Dendritic cell treated with granulocyte-macrophage colony-stimulating factor and Interleukin-4, amounts not matched to agents 40 ng/mL and 50 ng/mL, for 4 days (primary cell): ENCODE results near the gene PROSER3.
"Not testable (repeated sequence)": the region's sequence is repeated elsewhere in the genome, so short reads cannot be mapped to it uniquely, and the experiment has no call there.

ENCODE experiments used
- H3K27ac Mint-ChIP-seq: one replicate; pipeline ENCODE4 v1.8.0; 2022; ENCODE audit warnings: mild to moderate bottlenecking, mixed read lengths
- H3K27me3 Mint-ChIP-seq: one replicate; pipeline ENCODE4 v1.8.0; 2022; ENCODE audit warnings: mild to moderate bottlenecking, mixed read lengths
- H3K36me3 Mint-ChIP-seq: one replicate; pipeline ENCODE4 v1.8.0; 2022; ENCODE audit warnings: low read depth, mixed read lengths
- H3K4me1 Mint-ChIP-seq: one replicate; pipeline ENCODE4 v1.8.0; 2022; ENCODE audit warnings: low read depth, mixed read lengths
- H3K4me3 Mint-ChIP-seq: one replicate; pipeline ENCODE4 v1.8.0; 2022; ENCODE audit warnings: mild to moderate bottlenecking, moderate library complexity, mixed read lengths
- H3K9me3 Mint-ChIP-seq: one replicate; pipeline ENCODE4 v1.8.0; 2022; ENCODE audit warnings: mixed read lengths
- intact Hi-C: fragments of 100-400 bp; cut with micrococcal nuclease; formaldehyde crosslinking; loops from one replicate; pipeline ENCODE4 v1.15.0; 2022

Gene PROSER3

DNA sequence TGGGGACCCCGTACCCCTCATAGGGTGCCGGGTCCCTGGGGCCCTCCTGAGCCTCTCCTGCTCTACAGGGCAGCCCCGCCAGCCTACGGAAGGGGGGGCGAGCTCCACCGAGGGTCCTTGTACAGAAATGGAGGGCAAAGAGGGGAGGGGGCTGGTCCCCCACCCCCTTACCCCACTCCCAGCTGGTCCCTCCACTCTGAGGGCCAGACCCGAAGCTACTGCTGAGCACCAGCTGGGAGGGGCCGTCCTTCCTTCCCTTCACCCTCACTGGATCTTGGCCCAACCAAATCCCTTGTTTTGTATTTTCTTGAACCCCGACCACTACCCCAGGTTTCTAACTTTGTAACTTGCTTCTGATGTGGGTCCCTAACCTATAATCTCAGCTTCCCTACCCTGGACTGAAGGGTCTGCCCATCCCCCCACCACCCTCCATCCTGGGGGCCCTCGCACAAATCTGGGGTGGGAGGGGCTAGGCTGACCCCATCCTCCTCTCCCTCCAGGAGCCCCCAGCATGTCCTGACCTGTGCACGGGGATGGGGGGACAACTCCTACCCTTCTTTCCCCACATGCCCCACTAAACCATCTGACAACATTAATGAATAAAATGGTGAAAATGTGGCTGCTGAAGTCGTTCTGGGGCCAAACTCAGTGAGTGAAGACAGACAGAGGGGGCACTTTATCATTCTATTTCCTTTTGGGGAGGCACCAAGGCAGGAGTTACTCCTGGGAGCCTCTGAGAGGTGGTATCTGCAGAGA is 30.4 kb downstream of the PROSER3 start:
- Mint-ChIP-seq H3K4me1 (no peaks in the 10 kb centered on the region), H3K9me3 (no peaks in the 10 kb centered on the region), H3K4me3 (no peak overlapping the region), H3K27me3 (no peaks in the 10 kb centered on the region), H3K36me3 (peaks cover 9% of the 10 kb centered on the region), H3K27ac (no peak overlapping the region)
- intact Hi-C loops: no loop called here

DNA sequence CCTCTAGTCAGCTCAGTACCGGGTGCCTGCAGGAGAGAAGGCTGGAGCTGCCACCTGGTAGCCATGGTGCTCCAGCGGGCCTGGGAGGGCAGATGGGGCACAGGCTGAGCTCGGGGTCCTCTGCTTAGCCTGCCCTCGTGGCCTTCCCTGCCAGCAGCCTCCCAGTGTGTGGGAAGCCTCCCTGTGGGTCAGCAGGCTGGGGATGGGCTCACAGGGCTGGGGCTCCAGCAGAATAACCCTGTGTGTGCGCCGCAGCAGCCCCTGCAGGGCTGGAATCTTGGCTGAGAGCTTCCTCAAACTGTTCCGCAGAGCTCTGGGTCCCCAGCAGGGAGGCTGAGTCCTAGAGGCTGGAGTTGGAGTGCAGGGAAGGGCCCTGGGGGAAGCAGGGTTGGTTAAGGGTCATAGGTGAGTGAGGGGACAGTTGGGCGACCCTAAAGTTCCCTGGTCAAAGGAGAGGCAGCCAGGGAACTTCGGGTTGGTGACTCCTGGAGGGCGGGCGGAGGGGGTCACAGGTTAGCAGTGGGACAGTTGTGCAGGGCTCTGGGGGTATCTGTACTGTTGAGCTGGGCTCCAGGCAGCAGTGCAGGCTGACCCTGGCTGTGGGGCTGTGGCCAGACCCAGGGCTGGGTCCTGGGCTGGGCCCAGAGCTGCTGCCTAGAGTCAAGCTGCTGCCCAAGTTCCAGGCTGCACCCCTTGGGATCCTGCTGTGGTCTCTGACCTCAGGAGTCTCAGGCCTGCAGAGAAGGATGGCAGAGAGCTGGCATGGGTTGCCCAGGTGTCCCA is 31.4 kb downstream of the PROSER3 start:
- peaks cover 6% of the 10 kb centered on the region for H3K36me3 Mint-ChIP-seq
- peaks cover 4% of the 10 kb centered on the region for H3K27me3 Mint-ChIP-seq
- intact Hi-C loops: no loop called here
- H3K9me3 Mint-ChIP-seq: no peaks in the 10 kb centered on the region
- no peaks in the 10 kb centered on the region for H3K4me1 Mint-ChIP-seq
- no peak overlapping the region for H3K4me3 Mint-ChIP-seq
- H3K27ac Mint-ChIP-seq: no peak overlapping the region

DNA sequence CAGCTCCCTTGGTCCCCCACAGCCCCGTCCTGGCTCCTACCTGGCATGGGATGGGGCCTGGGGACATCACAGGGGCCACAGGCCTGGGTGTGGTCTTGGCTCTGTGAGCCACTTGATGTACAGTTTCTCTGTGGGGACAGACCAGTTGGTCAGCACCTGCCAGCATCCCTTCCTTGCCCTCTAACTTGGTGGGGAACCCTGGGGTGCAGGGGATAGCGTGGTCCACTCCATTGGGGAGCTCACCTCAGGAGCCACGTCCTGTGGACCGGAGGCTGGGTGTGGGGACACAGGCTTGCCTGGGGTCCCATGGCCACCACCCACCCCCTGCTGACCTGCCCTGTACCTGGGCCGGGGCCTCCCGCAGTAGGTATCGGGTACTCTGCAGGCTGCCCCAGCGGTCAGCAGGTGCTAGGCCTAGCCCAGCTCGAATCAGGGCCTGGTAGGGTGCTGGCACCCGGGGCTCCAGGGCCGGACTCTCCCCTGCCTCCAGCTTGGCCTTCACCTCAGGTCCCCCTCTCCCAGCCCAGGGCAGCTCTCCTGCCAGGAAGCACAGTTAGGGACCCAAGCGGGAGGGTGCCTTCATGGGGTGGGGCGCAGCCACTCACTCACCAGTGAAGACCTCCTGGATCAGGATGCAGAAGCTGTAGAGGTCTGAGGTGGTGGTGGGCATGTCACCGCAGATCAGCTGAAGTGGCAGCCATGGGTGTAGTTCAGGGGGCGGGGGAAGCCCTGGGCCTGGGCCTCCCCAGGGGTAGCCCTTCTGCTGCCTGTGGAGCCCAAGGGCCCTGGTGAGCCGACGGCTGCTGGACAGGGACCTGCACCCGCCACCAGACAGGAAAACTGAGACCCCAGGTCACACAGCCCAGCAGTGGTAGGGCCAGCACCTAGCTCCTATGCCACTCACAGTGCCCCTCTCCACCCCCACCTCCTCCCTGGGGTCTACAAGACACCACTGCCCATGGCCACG is 32.3 kb downstream of the PROSER3 start:
- Mint-ChIP-seq H3K27me3 (peaks cover 4% of the 10 kb centered on the region), H3K4me1 (no peaks in the 10 kb centered on the region), H3K9me3 (no peaks in the 10 kb centered on the region), H3K36me3 (peaks cover 6% of the 10 kb centered on the region), H3K27ac (no peak overlapping the region), H3K4me3 (no peak overlapping the region)
- intact Hi-C loops: no loop called here

DNA sequence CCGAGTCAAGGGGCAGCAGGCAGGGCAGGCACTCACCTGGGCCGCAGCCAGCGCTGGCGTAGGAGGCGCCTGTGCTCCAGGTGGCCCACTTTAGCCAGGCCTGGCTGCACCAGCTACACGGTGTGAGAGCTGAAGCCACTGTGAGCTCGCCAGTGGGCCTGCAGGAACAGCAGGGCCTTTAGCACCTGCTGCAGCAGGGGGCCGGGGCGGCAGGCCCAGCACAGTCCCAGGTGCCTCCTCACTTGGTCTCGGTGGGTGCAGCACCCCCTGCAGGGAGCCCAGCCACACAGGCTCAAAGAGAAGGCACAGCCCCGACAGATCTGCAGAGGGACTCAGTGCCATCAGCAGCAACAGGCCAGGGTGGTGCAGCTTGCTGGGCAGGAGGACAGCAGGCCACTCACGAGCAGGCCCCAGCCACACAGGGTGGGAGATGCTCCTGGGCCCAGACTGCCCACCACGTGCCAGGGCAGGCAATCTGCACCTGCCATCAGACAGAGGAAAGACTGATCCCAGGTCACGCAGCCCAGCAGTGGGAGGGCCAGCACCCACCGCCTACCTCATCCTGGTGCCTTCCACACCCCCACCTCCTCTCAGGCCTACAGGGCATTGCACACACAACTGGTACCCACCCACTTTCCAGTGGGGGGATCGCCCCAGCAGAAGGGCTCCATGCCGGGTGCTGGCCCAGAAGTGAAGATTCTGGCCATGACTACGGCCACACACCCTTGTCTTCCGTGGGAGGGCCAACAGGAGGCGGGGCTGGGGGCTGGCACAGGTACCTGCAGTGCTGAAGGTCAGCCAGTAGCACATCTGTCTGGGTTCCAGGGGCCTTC is 33.2 kb downstream of the PROSER3 start:
- no peaks in the 10 kb centered on the region for H3K4me1 Mint-ChIP-seq
- no peaks in the 10 kb centered on the region for H3K9me3 Mint-ChIP-seq
- H3K27me3 Mint-ChIP-seq: peaks cover 9% of the 10 kb centered on the region
- H3K27ac Mint-ChIP-seq: no peak overlapping the region
- H3K36me3 Mint-ChIP-seq: peaks cover 3% of the 10 kb centered on the region
- intact Hi-C loops: no loop called here
- no peak overlapping the region for H3K4me3 Mint-ChIP-seq

DNA sequence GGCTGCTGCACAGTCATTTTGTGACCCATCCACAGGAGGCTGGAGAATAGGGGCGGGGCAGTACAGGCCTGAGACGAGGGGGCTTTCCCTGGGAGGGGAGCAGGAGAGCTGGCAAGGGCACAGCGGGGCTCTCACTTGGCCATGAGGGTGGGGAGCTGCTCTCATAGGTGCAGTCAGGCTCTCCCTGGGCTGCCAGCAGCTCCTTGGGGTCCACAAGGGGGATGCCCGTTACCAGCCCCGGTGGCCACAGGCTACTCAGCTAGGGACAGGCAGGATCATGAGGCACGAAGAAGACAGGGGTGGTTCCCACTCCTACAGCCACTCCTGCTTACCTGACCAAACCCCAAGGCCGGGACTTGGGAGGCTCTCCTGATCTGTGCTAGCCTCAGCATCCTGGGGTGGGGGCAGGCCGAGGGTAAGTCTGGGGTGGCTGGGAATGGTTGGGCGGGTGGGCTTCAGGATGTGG is 33.9 kb downstream of the PROSER3 start:
- peaks cover 2% of the 10 kb centered on the region for H3K4me1 Mint-ChIP-seq
- H3K27me3 Mint-ChIP-seq: peaks cover 15% of the 10 kb centered on the region
- no peaks in the 10 kb centered on the region for H3K9me3 Mint-ChIP-seq
- H3K4me3 Mint-ChIP-seq: no peak overlapping the region
- H3K27ac Mint-ChIP-seq: no peak overlapping the region
- H3K36me3 Mint-ChIP-seq: no peaks in the 10 kb centered on the region
- intact Hi-C loops: no loop called here

DNA sequence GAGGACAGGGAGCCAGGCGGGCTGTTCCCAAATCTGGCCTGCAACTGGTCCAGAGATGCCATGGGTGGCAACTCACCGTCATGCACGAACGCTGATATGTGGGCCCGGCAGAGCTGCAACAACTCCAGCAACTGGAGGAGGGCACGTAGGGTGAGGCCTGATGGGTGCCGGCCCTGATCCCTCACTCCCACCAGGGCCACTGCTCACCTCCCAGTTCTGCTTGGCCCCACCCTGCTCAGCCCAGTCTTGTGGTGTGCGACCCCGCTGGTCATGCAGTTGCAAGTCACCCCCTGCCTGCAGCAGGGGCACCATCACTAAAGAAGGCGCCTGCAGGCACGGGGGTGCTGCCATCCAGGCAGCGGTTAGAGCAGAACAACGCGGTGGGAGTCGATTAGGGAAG is 34.3 kb downstream of the PROSER3 start:
- Mint-ChIP-seq H3K36me3 (no peaks in the 10 kb centered on the region), H3K4me3 (no peak overlapping the region), H3K4me1 (peaks cover 7% of the 10 kb centered on the region), H3K9me3 (no peaks in the 10 kb centered on the region), H3K27me3 (peaks cover 20% of the 10 kb centered on the region), H3K27ac (no peak overlapping the region)
- intact Hi-C loops: no loop called here

DNA sequence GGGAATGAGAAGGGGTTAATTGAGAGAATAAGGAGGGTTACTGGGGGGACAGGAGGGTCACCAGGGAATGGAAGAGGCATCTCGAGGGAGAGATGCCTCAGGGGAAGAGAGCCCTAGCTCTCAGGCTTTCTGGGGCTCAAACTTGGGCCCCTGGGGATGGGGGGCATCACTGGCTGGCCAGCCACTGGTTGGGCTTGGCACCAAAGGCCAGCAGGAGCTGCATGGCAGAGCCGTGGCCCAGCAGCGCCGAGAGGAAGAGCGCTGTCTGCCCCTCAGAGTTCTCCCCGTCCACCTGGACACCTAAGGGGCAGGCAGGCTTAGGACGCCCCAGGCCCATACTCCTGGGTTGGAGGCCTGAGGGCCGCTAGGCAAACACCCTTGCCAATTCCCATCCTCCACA is 34.9 kb downstream of the PROSER3 start:
- Mint-ChIP-seq H3K27ac (no peak overlapping the region), H3K4me1 (peaks cover 7% of the 10 kb centered on the region), H3K9me3 (no peaks in the 10 kb centered on the region), H3K4me3 (no peak overlapping the region), H3K36me3 (no peaks in the 10 kb centered on the region), H3K27me3 (peaks cover 26% of the 10 kb centered on the region)
- intact Hi-C loops: no loop called here

DNA sequence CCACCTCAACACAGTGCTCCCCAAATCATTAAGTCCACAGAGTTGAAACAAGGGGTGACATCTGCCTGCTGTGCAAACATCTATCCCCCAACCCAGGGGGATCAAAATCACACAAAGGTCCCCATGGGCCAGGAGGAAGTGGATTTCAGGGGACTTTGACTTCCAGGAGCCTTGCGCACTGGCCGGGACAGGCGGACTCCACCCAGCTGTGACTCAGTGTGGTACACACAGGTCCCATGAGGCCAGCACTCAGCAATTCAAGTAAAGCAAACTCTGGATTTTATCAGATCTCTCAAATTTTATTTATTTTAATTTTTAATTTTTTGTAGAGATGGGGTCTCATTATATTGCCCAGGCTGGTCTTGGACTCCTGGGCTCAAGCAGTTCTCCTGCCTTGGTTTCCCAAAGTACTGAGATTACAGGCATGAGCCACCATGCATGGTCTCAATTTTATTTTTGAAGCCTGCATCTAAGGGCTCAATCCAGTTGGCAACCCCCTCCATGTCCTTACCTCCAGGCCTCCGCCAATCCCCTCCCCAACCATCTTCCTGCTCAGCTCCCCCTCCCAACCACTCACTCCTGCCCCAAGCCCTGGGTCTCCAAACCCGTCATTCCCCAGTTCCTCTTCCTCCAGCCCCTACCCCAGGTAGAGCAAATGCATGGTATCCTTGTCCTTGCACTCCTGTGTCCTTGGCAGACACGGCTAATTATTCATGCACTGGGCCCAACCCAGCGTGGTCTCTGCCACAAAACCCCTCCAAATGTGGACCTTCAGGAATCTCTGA is 35.6 kb downstream of the PROSER3 start:
- Mint-ChIP-seq H3K36me3 (no peaks in the 10 kb centered on the region), H3K27me3 (peaks cover 32% of the 10 kb centered on the region), H3K27ac (no peak overlapping the region), H3K4me1 (peaks cover 7% of the 10 kb centered on the region), H3K4me3 (no peak overlapping the region), H3K9me3 (no peaks in the 10 kb centered on the region)
- intact Hi-C loops: no loop called here

DNA sequence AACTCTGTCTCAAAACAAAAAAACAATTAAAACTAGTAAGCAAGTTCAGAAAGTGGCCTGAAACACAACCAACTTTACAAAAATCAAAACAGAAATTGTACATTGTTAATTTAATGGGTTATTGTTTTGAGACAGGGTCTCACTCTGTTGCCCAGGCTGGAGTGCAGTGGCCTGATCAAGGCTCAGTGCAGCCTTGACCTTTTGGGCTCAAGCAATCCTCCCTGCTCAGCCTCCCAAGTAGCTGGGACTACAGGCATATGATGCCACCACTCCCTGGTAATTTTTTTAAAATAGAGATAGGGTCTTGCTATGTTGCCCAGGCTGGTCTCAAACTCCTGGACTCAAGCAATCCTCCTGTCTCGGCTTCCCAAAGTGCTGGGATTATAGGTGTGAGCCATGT is 37.6 kb downstream of the PROSER3 start:
- H3K36me3 Mint-ChIP-seq, intact Hi-C loops, H3K27ac Mint-ChIP-seq, H3K9me3 Mint-ChIP-seq, H3K4me3 Mint-ChIP-seq, H3K4me1 Mint-ChIP-seq: not testable (repeated sequence)
- H3K27me3 Mint-ChIP-seq: peaks cover 47% of the 10 kb centered on the region

DNA sequence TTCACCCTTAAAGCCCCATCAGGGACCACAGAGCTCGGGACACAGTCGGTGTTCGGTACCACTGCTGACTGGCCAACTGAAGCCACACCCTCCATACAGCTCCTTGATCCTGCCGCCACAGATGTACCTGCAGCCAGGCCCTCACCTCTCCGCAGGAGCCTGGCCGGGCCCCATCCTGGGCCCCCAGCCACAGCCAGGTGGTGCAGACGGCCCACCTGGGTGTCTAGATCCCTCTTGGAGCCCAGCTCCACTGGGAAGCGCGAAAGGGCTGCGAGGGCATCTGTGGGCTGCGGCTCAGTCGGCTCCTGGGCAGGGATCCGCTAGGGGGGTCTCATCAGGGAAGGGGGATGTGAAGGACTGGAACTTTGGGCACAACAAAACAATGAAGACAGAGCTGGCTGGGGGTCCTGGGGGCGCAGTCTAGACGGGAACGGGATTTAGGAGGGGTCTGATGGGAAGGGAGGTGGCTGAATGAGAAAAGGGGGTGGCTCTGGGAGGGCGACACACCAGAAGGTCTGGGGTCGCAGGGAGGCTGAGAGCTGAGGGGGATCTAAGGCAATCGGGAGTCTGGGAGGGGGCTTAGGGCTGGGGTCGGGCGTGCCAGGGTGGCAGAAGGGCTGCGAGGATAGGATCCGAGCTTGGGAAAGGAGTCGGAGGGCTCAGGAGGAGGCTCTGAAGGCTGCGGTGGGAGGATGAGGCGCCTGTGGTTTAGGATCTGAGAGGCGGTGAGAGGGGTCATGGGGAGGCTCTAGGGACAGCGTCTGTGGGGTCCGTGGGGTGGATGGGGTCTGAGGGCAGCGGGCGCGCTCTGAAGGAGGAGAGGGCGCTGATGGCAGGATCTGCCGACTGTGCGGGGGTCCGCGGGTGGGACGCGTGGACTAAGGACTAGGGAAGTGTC is 38.9 kb downstream of the PROSER3 start:
- Mint-ChIP-seq H3K4me3 (no peak overlapping the region), H3K4me1 (peaks cover 7% of the 10 kb centered on the region), H3K9me3 (no peaks in the 10 kb centered on the region), H3K27ac (no peak overlapping the region), H3K36me3 (no peaks in the 10 kb centered on the region), H3K27me3 (peaks cover 49% of the 10 kb centered on the region)
- intact Hi-C loops: no loop called here

DNA sequence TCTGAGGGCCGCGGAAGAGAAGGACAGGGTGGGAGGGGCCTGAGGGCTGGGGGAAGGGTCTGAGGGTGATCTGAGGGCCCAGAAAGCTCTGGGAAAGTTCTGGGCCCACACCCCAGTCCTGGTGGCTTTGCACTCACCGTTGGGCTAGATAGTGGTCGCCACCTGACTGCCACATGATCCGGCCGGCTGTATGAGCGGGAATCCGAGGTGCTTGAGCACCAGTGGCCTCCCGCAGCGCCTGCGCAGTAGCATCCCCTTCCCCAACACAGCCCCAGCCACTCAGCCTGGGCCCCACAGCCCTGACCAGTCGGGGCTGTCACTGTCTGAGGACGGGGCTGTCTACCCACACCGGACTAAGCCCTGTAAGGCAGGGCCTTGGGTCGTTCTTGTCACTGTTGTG is 39.7 kb downstream of the PROSER3 start:
- no peaks in the 10 kb centered on the region for H3K9me3 Mint-ChIP-seq
- H3K4me1 Mint-ChIP-seq: peaks cover 7% of the 10 kb centered on the region
- no peak overlapping the region for H3K4me3 Mint-ChIP-seq
- intact Hi-C loops: no loop called here
- no peaks in the 10 kb centered on the region for H3K36me3 Mint-ChIP-seq
- H3K27me3 Mint-ChIP-seq: peaks cover 49% of the 10 kb centered on the region
- no peak overlapping the region for H3K27ac Mint-ChIP-seq

DNA sequence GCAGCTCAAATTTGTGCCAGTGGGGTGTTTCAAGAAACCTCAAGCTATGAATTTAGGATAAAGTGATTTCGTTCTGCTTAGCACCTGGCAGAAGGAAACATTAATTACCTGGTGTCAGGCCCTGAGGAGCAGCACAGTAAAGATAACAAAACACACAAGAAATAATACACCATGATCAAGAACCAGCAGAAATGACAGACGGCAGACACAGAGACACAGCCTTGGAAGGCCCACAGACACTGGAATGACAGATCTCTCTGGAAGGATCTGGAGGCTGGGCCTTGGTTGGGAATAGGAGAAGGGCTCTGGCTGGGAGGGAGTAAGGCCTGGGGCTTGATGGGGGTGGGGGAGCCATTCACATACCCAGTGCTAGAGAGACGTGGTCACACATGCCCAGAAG is 43.9 kb downstream of the PROSER3 start:
- Mint-ChIP-seq H3K4me3 (no peak overlapping the region), H3K4me1 (peaks cover 18% of the 10 kb centered on the region), H3K9me3 (no peaks in the 10 kb centered on the region), H3K27ac (no peak overlapping the region), H3K36me3 (no peaks in the 10 kb centered on the region), H3K27me3 (peaks cover 40% of the 10 kb centered on the region)
- intact Hi-C loops: no loop called here
